GM18873 (cell line): ENCODE results near the gene MYOZ2.
"Not testable (repeated sequence)": the region's sequence is repeated elsewhere in the genome, so short reads cannot be mapped to it uniquely, and the experiment has no call there.

Experiments
- ATAC-seq: cut with Tn5 transposase; IDR thresholded peaks from one replicate; pipeline ENCODE4 v1.9.1; 2021; ENCODE audit warnings: mild to moderate bottlenecking, moderate library complexity, moderate number of reproducible peaks; ENCODE audit not compliant: unreplicated experiment, low FRiP score

Gene MYOZ2

GRCh38 chr4:119125931-119126330 is 9.7 kb upstream of the MYOZ2 start:
- ATAC-seq = no peak

- ATAC-seq = no peak
These were observed 7.5 kb upstream of the MYOZ2 start for GRCh38 chr4:119128148-119128547.

- ATAC-seq = no peak
These were observed 5.1 kb upstream of the MYOZ2 start for GRCh38 chr4:119130365-119131065.

- no peak for ATAC-seq
These were observed 4.5 kb upstream of the MYOZ2 start for GRCh38 chr4:119131164-119131563.

- ATAC-seq = no peak
These were observed 3.3 kb upstream of the MYOZ2 start for GRCh38 chr4:119132306-119132705.

- no peak for ATAC-seq
These were observed 914 bp downstream of the MYOZ2 start for GRCh38 chr4:119136546-119136945.

- no peak for ATAC-seq
These were observed 2.4 kb downstream of the MYOZ2 start for GRCh38 chr4:119138046-119138445.

GRCh38 chr4:119139311-119139710 is 3.7 kb downstream of the MYOZ2 start:
- ATAC-seq = no peak

GRCh38 chr4:119139822-119140252 is 4.2 kb downstream of the MYOZ2 start:
- no peak for ATAC-seq

GRCh38 chr4:119141283-119141682 is 5.7 kb downstream of the MYOZ2 start:
- ATAC-seq = not testable (repeated sequence)

GRCh38 chr4:119142833-119143232 is 7.2 kb downstream of the MYOZ2 start:
- no peak for ATAC-seq

GRCh38 chr4:119143341-119143740 is 7.7 kb downstream of the MYOZ2 start:
- not testable (repeated sequence) for ATAC-seq

- ATAC-seq = no peak
These were observed 13.5 kb downstream of the MYOZ2 start for GRCh38 chr4:119149110-119149509.

GRCh38 chr4:119151161-119151560 is 15.5 kb downstream of the MYOZ2 start:
- no peak for ATAC-seq

- no peak for ATAC-seq
These were observed 17.1 kb downstream of the MYOZ2 start for GRCh38 chr4:119152741-119153140.

- ATAC-seq = no peak
These were observed 26.5 kb downstream of the MYOZ2 start for GRCh38 chr4:119162174-119162573.

GRCh38 chr4:119165767-119166166 is 30.1 kb downstream of the MYOZ2 start:
- ATAC-seq = no peak

- no peak for ATAC-seq
These were observed 34.6 kb downstream of the MYOZ2 start for GRCh38 chr4:119170195-119170594.

GRCh38 chr4:119172223-119172622 is 36.6 kb downstream of the MYOZ2 start:
- no peak for ATAC-seq

- not testable (repeated sequence) for ATAC-seq
These were observed 38.2 kb downstream of the MYOZ2 start for GRCh38 chr4:119173729-119174361.

- no peak for ATAC-seq
These were observed 43.4 kb downstream of the MYOZ2 start for GRCh38 chr4:119179011-119179410.

GRCh38 chr4:119184128-119184527 is 48.5 kb downstream of the MYOZ2 start:
- ATAC-seq = no peak
